Upper lobe of right lung (tissue), 1 donor: ENCODE data around the gene TENT4B. TPM values are rescaled to one million over a fixed set of nuclear protein-coding genes. Genes with fewer than 3 reads are reported as not detected.

Experiments used
- ATAC-seq: fragments of 200-7000 bp; cut with Tn5 transposase; one replicate; pipeline ENCODE4 v1.9.1; 2020; ENCODE audit warnings: mild to moderate bottlenecking, moderate library complexity
- DNase-seq: peaks from one replicate; pipeline ENCODE4 v3.0.0-alpha.2; 2020
- H3K27ac ChIP-seq: fragments of 200-600 bp; one replicate; pipeline ENCODE4 v1.8.0; 2022
- H3K27me3 ChIP-seq: fragments of 200-600 bp; one replicate; pipeline ENCODE4 v1.8.0; 2022; ENCODE audit warnings: mild to moderate bottlenecking
- H3K36me3 ChIP-seq: fragments of 200-600 bp; one replicate; pipeline ENCODE4 v1.8.0; 2022
- H3K4me1 ChIP-seq: fragments of 200-600 bp; one replicate; pipeline ENCODE4 v1.8.0; 2022
- H3K4me3 ChIP-seq: fragments of 200-600 bp; one replicate; pipeline ENCODE4 v1.8.0; 2022; ENCODE audit warnings: mild to moderate bottlenecking
- H3K9me3 ChIP-seq: fragments of 200-600 bp; one replicate; pipeline ENCODE4 v1.8.0; 2022
- CTCF ChIP-seq: fragments of 200-600 bp; IDR thresholded peaks from one replicate; pipeline ENCODE4 v1.8.0; 2022; ENCODE audit warnings: antibody characterized with exemption
- intact Hi-C: fragments of 100-400 bp; cut with DNase I; formaldehyde crosslinking; loops from one replicate; pipeline ENCODE4 v1.11.0; 2022
- total RNA-seq: library from RNA; stranded (reverse); fragmentation: NEBNext Ultra II Directional; extraction: Animal tissue kit (Norgen Biotek cat#: 25700); gene quantifications from one replicate; pipeline ENCODE4 v1.2.1, GENCODE V29; 2021
- donor health status: DM: no; HTN: yes; CAD: no; lungs with severe emphysema.

The TENT4B gene
- total RNA-seq, 1 donor from 2014 or later: 13.3 TPM

- no peak for ATAC-seq
- Histone ChIP-seq H3K36me3 (no peaks in the 10 kb centered on the region), H3K27ac (peak overlapping the region; percentile 30), H3K4me3 (no peak overlapping the region), H3K27me3 (no peaks in the 10 kb centered on the region), H3K4me1 (peaks cover 9% of the 10 kb centered on the region), H3K9me3 (no peaks in the 10 kb centered on the region)
- intact Hi-C loops: no loop called here
- DNase-seq: no peak
- no peak for TF ChIP-seq CTCF
Measured at GRCh38 chr16:50276326-50276640, 123.2 kb downstream of the TENT4B start.

- H3K27ac ChIP-seq: no peak overlapping the region
- H3K4me1 ChIP-seq: peaks cover 14% of the 10 kb centered on the region
- DNase-seq (no peak), ATAC-seq (no peak)
- H3K36me3 ChIP-seq: no peaks in the 10 kb centered on the region
- intact Hi-C loops: no loop called here
- H3K9me3 ChIP-seq: no peaks in the 10 kb centered on the region
- TF ChIP-seq CTCF: no peak
- no peaks in the 10 kb centered on the region for H3K27me3 ChIP-seq
- no peak overlapping the region for H3K4me3 ChIP-seq
Measured at GRCh38 chr16:50276801-50277555, 123.9 kb downstream of the TENT4B start.

DNA sequence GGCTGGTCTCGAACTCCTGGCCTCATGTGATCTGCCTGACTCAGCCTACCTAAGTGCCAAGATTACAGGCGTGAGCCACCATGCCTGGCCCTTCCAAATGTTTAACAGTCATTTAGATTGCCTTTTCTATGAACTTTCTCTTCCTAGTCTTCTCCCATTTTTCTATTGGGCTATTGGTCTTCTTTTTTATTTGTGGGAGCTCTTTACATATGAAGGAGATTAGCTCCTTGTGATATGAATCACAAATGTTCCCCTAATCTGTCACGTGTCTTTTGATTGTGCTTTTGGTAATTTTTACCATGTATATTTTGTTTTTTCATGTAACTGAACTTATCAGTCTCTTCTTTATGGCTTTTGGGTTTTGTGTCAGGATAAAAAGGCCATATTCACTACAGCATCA lies 125.1 kb downstream of the TENT4B start:
- TF ChIP-seq CTCF: no peak
- intact Hi-C loops: no loop called here
- no peaks in the 10 kb centered on the region for H3K27me3 ChIP-seq
- ATAC-seq (no peak), DNase-seq (no peak)
- H3K4me3 ChIP-seq: no peak overlapping the region
- no peak overlapping the region for H3K27ac ChIP-seq
- no peaks in the 10 kb centered on the region for H3K36me3 ChIP-seq
- peaks cover 25% of the 10 kb centered on the region for H3K4me1 ChIP-seq
- H3K9me3 ChIP-seq: no peaks in the 10 kb centered on the region

GRCh38 chr16:50279504-50279865 lies 126.4 kb downstream of the TENT4B start:
- intact Hi-C loops: no loop called here
- ATAC-seq (no peak), DNase-seq (no peak)
- Histone ChIP-seq H3K4me3 (peak overlapping the region; percentile 4), H3K27me3 (no peaks in the 10 kb centered on the region), H3K9me3 (no peaks in the 10 kb centered on the region), H3K27ac (no peak overlapping the region), H3K4me1 (peaks cover 38% of the 10 kb centered on the region), H3K36me3 (no peaks in the 10 kb centered on the region)
- TF ChIP-seq CTCF: no peak

GRCh38 chr16:50280932-50281331 lies 127.8 kb downstream of the TENT4B start:
- no peak for DNase-seq
- H3K4me3 ChIP-seq: peak overlapping the region; percentile 6
- intact Hi-C loops: no loop called here

More at GRCh38 chr16:50280932-50281331, 127.8 kb downstream of the TENT4B start:
- no peaks in the 10 kb centered on the region for H3K27me3 ChIP-seq
- H3K9me3 ChIP-seq: no peaks in the 10 kb centered on the region
- H3K4me1 ChIP-seq: peaks cover 48% of the 10 kb centered on the region
- peak overlapping the region; percentile 80 for H3K27ac ChIP-seq
- no peak for ATAC-seq
- no peak for TF ChIP-seq CTCF
- H3K36me3 ChIP-seq: no peaks in the 10 kb centered on the region

Other genes starting within 250 kb of the TENT4B start
- 21.9 TPM for gene CNEP1R1, start 128.1 kb upstream of the TENT4B start, total RNA-seq
- 16.8 TPM for gene HEATR3, start 87.3 kb upstream of the TENT4B start, total RNA-seq
- gene ADCY7, start 113.2 kb downstream of the TENT4B start, total RNA-seq: 88.1 TPM
- 62.9 TPM for gene BRD7, start 215.7 kb downstream of the TENT4B start, total RNA-seq